Measurements from ENCODE around the gene PRR33. TPM values are rescaled to one million over a fixed set of nuclear protein-coding genes. Genes with fewer than 3 reads are reported as not detected.

The PRR33 gene
- total RNA-seq, 1 donor from 2014 or later = not detected

- peaks cover 7% of the 10 kb centered on the region for H3K27me3 Mint-ChIP-seq (ENCODE audit: low read depth)
- peak; percentile 69 for DNase-seq (ENCODE audit: low spot score)
Observed at GRCh38 chr11:1929621-1930461, 38.1 kb upstream of the PRR33 start.

GRCh38 chr11:1928891-1929541 lies 37.3 kb upstream of the PRR33 start:
- Mint-ChIP-seq H3K27ac (ENCODE audit: unreplicated experiment) (no peak overlapping the region), H3K27me3 (ENCODE audit: low read depth) (peaks cover 6% of the 10 kb centered on the region), H3K36me3 (ENCODE audit: low read depth) (no peaks in the 10 kb centered on the region), H3K9me3 (ENCODE audit: low read depth) (no peaks in the 10 kb centered on the region), H3K4me1 (ENCODE audit: low read depth) (peaks cover 9% of the 10 kb centered on the region), H3K4me3 (ENCODE audit: unreplicated experiment) (no peak overlapping the region)
- no peak for TF ChIP-seq CTCF (IDR thresholded peaks at IDR 0.05)
- DNase-seq (ENCODE audit: low spot score) = peak; percentile 83

More at GRCh38 chr11:1929621-1930461, 38.1 kb upstream of the PRR33 start:
- Mint-ChIP-seq H3K4me1 (ENCODE audit: low read depth) (peaks cover 9% of the 10 kb centered on the region), H3K9me3 (ENCODE audit: low read depth) (no peaks in the 10 kb centered on the region), H3K36me3 (ENCODE audit: low read depth) (no peaks in the 10 kb centered on the region), H3K27ac (ENCODE audit: unreplicated experiment) (no peak overlapping the region), H3K4me3 (ENCODE audit: unreplicated experiment) (no peak overlapping the region)
- no peak for TF ChIP-seq CTCF (IDR thresholded peaks at IDR 0.05)

DNA sequence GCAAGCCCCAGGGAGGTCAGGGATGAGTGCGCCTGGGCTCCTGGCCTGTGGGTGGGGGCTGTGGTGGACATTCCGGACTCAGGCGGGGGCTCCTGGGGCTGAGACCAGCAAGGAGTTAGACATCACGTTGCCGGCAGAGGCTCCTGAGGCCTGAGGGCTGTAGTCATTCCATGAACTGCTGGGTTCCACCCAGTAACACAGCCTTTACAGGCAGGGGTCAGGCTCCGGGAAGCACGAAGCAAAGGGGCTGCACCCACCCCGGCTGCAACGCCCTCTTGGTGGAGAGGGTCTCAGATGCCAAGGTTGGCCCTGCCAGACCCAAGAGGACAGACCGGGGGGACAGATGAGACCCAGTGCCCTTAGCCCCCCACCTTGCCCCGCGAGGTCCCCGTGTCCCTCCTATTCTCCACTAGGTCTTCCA lies 36.8 kb upstream of the PRR33 start:
- TF ChIP-seq CTCF (IDR thresholded peaks at IDR 0.05) = no peak
- peaks cover 4% of the 10 kb centered on the region for H3K27me3 Mint-ChIP-seq (ENCODE audit: low read depth)
- no peaks in the 10 kb centered on the region for H3K36me3 Mint-ChIP-seq (ENCODE audit: low read depth)
- no peak for DNase-seq (ENCODE audit: low spot score)
- H3K4me1 Mint-ChIP-seq (ENCODE audit: low read depth) = peaks cover 9% of the 10 kb centered on the region
- H3K4me3 Mint-ChIP-seq (ENCODE audit: unreplicated experiment) = no peak overlapping the region
- no peak overlapping the region for H3K27ac Mint-ChIP-seq (ENCODE audit: unreplicated experiment)
- H3K9me3 Mint-ChIP-seq (ENCODE audit: low read depth) = no peaks in the 10 kb centered on the region

GRCh38 chr11:1927848-1928469 lies 36.3 kb upstream of the PRR33 start:
- no peaks in the 10 kb centered on the region for H3K27me3 Mint-ChIP-seq (ENCODE audit: low read depth)
- H3K9me3 Mint-ChIP-seq (ENCODE audit: low read depth) = no peaks in the 10 kb centered on the region
- peak; percentile 83 for DNase-seq (ENCODE audit: low spot score)
- H3K36me3 Mint-ChIP-seq (ENCODE audit: low read depth) = no peaks in the 10 kb centered on the region
- H3K4me1 Mint-ChIP-seq (ENCODE audit: low read depth) = peaks cover 9% of the 10 kb centered on the region
- no peak for TF ChIP-seq CTCF (IDR thresholded peaks at IDR 0.05)
- no peak overlapping the region for H3K4me3 Mint-ChIP-seq (ENCODE audit: unreplicated experiment)
- no peak overlapping the region for H3K27ac Mint-ChIP-seq (ENCODE audit: unreplicated experiment)
